ENCODE measurements around the gene GTF2H1.

DNA sequence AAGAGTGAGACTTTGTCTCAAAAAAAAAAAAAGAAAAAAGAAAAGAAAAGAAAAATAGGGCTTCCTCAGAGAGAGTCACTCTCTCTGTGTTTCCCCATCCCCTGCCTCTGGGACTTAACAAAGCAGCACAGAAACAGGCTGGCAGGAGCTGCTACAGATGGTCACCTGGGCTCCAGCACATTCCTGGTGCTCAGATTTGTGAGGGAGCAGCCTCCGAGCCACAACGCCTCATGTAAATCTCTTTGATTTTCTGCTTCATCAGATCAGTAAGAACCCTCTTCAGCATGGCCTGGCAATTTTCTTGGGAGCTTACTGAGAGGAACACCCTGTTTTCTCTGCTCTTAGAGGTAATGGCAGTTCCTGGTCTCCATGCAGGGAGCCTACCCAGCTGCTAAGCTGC is 56.8 kb downstream of the GTF2H1 start:
- TF ChIP-seq POLR2A (IDR thresholded peaks at IDR 0.05): no peak
- TF ChIP-seq, protein P1, sequence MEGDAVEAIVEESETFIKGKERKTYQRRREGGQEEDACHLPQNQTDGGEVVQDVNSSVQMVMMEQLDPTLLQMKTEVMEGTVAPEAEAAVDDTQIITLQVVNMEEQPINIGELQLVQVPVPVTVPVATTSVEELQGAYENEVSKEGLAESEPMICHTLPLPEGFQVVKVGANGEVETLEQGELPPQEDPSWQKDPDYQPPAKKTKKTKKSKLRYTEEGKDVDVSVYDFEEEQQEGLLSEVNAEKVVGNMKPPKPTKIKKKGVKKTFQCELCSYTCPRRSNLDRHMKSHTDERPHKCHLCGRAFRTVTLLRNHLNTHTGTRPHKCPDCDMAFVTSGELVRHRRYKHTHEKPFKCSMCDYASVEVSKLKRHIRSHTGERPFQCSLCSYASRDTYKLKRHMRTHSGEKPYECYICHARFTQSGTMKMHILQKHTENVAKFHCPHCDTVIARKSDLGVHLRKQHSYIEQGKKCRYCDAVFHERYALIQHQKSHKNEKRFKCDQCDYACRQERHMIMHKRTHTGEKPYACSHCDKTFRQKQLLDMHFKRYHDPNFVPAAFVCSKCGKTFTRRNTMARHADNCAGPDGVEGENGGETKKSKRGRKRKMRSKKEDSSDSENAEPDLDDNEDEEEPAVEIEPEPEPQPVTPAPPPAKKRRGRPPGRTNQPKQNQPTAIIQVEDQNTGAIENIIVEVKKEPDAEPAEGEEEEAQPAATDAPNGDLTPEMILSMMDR (IDR thresholded peaks at IDR 0.05): no peak

Data from esophagus squamous epithelium (tissue), 4 donors.